Transverse colon (tissue), 4 donors: ENCODE data around the gene QPCT. TPM values are rescaled to one million over a fixed set of nuclear protein-coding genes. Genes with fewer than 3 reads are reported as not detected.

Experiments used
- DNase-seq: peaks from one replicate; pipeline ENCODE4 v3.0.0-alpha.2; 2019
- H3K27ac ChIP-seq, 4 donors: fragments of 200-600 bp; sonication (generic); 2 replicates each; pipeline ENCODE4 v1.5.1; 2016 to 2018; ENCODE audit warnings: inconsistent platforms in 4 of 4
- H3K27me3 ChIP-seq: fragments of 200-600 bp; sonication (generic); 2 replicates; pipeline ENCODE4 v1.5.1; 2017; ENCODE audit warnings: inconsistent platforms
- H3K36me3 ChIP-seq, 4 donors: fragments of 200-600 bp; sonication (generic); 2 replicates each; pipeline ENCODE4 v1.5.1; 2017 to 2019; ENCODE audit warnings: inconsistent platforms in 4 of 4
- H3K4me1 ChIP-seq, 4 donors: fragments of 200-600 bp; sonication (generic); 2 replicates each; pipeline ENCODE4 v1.5.1; 2017 to 2020; ENCODE audit warnings: inconsistent platforms in 4 of 4
- H3K4me3 ChIP-seq, 4 donors: fragments of 200-600 bp; sonication (generic); 1 replicate in 1 of 4; 2 replicates in 3 of 4; pipeline versions ENCODE4 v1.5.1 to v1.6.1; 2017 to 2019; ENCODE audit warnings: inconsistent platforms in 4 of 4
- H3K9me3 ChIP-seq, 2 donors: fragments of 200-600 bp; sonication (generic); 2 replicates each; pipeline ENCODE4 v1.5.1; 2017 to 2019; ENCODE audit warnings: inconsistent platforms in 2 of 2
- EP300 ChIP-seq: sonication (generic); formaldehyde crosslinking; IDR thresholded peaks from one replicate; pipeline ENCODE4 v1.6.1; 2017; ENCODE audit warnings: antibody characterized with exemption, low read depth
- POLR2A ChIP-seq: fragments of 450-650 bp; IDR thresholded peaks from one replicate; pipeline ENCODE4 v1.6.1; 2016; ENCODE audit warnings: antibody characterized with exemption, mild to moderate bottlenecking, moderate library complexity
- POLR2AphosphoS5 ChIP-seq, 3 donors: sonication (generic); formaldehyde crosslinking; IDR thresholded peaks; one replicate each; pipeline ENCODE4 v1.6.1; 2016; ENCODE audit warnings: antibody characterized with exemption in 3 of 3
- WGBS, 2 donors: methylation state at CpG; one replicate each; pipeline ENCODE4 v1.1.5; 2018; ENCODE audit warnings: low coverage in 1 of 2; 5-methylcytosine and 5-hydroxymethylcytosine counted together
- in situ Hi-C, 4 donors: fragments of 200-750 bp; cut with MboI; loops; one replicate each; pipeline versions ENCODE4 v1.15.0 to v1.15.1; 2017; ENCODE audit warnings: low sequenced_read_pairs in 3 of 4, low pct_ligation_motif_present in 1 of 4, low pct_unique_long_range_greater_than_20kb in 1 of 4
- intact Hi-C: fragments of 100-400 bp; cut with DNase I; formaldehyde crosslinking; loops from one replicate; pipeline ENCODE4 v1.15.1; 2023; ENCODE audit warnings: low total_unique reads
- total RNA-seq, 4 donors: library from RNA; depleted of rRNA; stranded (reverse); fragments of >200 nt; gene quantifications; one replicate each; pipeline ENCODE4 v1.1.0, GENCODE V29; 2016
- TF ChIP-seq, protein P1 (sequence below), 5 experiments: fragments of 200-600 bp in 3 of 5; fragments of 450-650 bp in 2 of 5; sonication (generic) in 3 of 5; IDR thresholded peaks; 1 replicate in 2 of 5; 2 replicates in 3 of 5; pipeline ENCODE4 v1.5.1; 2016 to 2017; ENCODE audit warnings: antibody characterized with exemption in 5 of 5, inconsistent platforms in 3 of 5, mild to moderate bottlenecking in 2 of 5, moderate library complexity in 1 of 5

QPCT gene
- total RNA-seq, 4 donors from 2014 or later, result 1.6 to 34.4 (median 14.3) TPM

DNA sequence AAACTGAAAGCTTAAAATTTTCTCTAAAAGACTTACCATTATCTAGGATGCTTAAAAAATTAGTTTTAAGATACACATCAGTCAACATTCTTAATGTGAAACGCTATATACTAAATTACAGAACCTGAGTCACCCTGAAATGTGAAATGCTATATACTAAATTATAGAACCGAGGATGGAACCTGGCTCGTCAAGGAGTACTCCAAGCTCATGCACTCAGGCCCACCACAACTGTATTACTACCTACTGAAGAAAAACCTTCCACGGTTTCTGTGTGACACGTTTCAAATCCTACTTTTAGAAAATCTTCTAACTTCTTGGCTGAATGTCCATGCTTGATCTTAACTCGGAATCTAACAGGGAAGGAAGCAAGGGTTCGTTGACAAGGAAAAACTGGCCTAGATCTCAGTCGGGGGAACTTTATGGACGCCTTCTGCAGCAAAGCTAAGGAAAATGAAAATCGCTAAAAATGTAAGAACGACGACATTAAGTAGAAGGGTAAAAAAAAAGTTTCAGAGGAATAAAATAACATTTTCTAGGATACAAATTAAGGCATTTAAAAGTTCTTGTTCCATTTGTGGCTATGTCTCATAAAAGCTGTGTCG lies 21.2 kb upstream of the QPCT start:
- 9 to 33% methylated on average over 13 of the region's 13 CpGs for WGBS, 2 donors
- DNase-seq, result no peak
- no peaks in the 10 kb centered on the region for H3K9me3 ChIP-seq
- no peaks in the 10 kb centered on the region for H3K36me3 ChIP-seq
- peaks cover 0 to 62% (median 16%) of the 10 kb centered on the region in 4 donors for H3K4me1 ChIP-seq
- intact Hi-C loops, result no loop called here
- no peak for TF ChIP-seq POLR2AphosphoS5 (IDR thresholded peaks at IDR 0.05)
- TF ChIP-seq POLR2A, result no peak
- TF ChIP-seq EP300, result no peak
- TF ChIP-seq, protein P1, sequence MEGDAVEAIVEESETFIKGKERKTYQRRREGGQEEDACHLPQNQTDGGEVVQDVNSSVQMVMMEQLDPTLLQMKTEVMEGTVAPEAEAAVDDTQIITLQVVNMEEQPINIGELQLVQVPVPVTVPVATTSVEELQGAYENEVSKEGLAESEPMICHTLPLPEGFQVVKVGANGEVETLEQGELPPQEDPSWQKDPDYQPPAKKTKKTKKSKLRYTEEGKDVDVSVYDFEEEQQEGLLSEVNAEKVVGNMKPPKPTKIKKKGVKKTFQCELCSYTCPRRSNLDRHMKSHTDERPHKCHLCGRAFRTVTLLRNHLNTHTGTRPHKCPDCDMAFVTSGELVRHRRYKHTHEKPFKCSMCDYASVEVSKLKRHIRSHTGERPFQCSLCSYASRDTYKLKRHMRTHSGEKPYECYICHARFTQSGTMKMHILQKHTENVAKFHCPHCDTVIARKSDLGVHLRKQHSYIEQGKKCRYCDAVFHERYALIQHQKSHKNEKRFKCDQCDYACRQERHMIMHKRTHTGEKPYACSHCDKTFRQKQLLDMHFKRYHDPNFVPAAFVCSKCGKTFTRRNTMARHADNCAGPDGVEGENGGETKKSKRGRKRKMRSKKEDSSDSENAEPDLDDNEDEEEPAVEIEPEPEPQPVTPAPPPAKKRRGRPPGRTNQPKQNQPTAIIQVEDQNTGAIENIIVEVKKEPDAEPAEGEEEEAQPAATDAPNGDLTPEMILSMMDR (IDR thresholded peaks at IDR 0.05), result no peak
- in situ Hi-C loops, result no loop called here
- no peaks in the 10 kb centered on the region for H3K27me3 ChIP-seq
- H3K27ac ChIP-seq, result peak overlapping the region; percentile 93 to 96 (median 94)
- H3K4me3 ChIP-seq, result peak overlapping the region; percentile 82 to 97 (median 95)

DNA sequence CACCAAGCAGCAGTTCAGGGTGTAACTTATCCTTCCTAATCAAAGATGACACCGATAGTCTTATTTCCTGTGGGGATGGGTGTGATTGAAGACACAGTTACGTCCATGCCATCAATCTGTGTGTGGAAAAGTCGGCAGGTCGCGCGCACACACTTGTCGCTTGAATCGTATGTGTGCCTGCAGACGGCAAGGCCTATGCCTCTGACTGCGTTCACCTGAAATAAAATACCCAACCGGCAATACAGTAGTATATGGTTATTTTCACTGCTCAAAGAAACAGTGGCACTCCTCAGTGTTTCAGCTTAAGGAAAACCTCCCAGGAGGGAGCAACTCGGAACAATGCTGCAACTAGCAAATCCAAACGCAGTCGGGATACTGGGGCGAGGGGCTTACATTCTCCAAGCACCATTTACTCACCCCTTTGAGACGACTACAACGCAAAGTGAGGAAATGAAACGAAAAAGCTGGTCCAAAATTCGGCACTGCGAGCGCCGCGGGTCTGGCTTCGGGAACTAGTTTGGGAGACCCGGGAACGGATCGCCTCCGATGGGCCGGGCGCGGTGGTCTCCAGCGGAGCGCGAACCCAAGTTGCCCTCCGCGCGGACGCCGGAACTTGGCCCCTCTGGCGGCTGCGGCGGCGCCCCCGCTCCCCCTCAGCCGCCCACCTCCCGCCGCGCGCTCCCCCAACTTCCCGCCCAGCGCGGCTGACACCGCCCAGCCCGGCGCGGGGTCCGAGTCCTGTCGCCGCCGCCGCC lies 20.5 kb upstream of the QPCT start:
- Histone ChIP-seq H3K27ac (peak overlapping the region; percentile 93 to 96 (median 94)), H3K4me3 (peak overlapping the region; percentile 82 to 97 (median 95)), H3K27me3 (no peaks in the 10 kb centered on the region), H3K4me1 (peaks cover 0 to 56% (median 16%) of the 10 kb centered on the region in 4 donors), H3K36me3 (no peaks in the 10 kb centered on the region), H3K9me3 (no peaks in the 10 kb centered on the region)
- TF ChIP-seq POLR2AphosphoS5 (IDR thresholded peaks at IDR 0.05), result peak in 1 of 3 donors; percentile 27
- TF ChIP-seq EP300, result no peak
- in situ Hi-C loops (no loop called here), intact Hi-C loops (no loop called here)
- 0 to 2% methylated on average over 15 to 37 of the region's 61 CpGs for WGBS, 2 donors
- peak; percentile 47 for DNase-seq

DNA sequence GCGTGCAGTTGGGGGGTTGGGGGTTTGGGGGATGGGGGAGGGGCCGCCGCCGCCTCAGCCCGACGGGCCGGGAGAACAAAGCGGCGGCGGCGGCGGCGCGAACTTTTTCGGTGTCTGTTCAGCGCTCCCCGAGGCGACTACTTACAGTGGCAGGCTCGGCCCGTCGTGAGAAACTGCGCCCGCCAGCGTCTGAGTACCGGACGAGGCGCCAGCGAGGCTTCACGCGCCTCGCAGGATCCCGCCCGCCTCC lies 20.0 kb upstream of the QPCT start:
- in situ Hi-C loops, result no loop called here
- TF ChIP-seq, protein P1 (IDR thresholded peaks at IDR 0.05), result no peak
- peak; percentile 54 for TF ChIP-seq POLR2A
- no peak for TF ChIP-seq EP300
- peak; percentile 67 to 84 (median 83) for TF ChIP-seq POLR2AphosphoS5 (IDR thresholded peaks at IDR 0.05)

DNA sequence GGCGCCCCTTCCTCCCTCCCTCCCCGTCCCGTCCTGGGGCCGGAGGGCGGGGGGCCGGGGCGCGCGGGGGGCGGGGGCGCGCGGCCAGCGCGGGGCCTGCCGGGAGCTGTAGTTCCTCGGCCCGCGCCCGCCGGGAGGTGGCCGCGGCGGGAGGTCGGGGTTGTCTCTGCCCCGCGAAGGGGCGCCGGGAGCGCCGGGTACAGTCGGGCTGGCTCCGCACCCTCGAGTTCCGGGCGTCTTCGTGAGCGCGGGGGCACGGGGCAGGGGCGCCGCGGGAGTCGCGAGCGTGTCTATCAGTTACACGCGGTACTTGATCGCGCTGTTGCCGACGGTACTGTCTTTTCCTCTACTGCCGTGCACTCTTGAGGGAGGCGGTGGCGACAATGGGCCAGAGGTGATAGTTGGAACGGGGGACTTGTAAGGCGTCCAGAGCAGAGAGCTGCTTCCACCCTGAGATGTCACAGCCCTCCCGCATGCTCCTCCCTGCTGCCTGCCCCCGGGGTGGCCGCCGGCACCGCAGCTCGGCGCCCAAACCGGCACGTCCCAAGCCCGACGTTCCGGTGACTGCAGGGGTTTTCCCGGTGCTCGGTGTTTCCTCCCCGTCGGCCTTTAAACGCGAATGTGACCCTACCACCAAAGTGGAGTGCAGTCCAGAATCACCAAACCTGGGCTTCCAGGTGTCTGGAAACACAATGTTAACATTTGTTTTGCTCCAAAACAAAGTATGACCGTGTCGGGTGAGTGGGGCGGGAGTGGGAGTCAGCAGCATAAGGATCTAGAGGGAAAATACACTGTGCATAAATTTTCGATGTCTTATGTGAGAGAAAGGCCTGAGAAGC lies 19.4 kb upstream of the QPCT start, which contains the start of gene PRKD3:
PRKD3 (minus strand) TSS at position 48 of the 839 bp plus-strand sequence. CDS start 8,309 bp downstream, outside the sequence.
- peak; percentile 54 for TF ChIP-seq POLR2A
- TF ChIP-seq, protein P1 (IDR thresholded peaks at IDR 0.05), result peak in 1 of 5 experiments; percentile 10
- TF ChIP-seq POLR2AphosphoS5 (IDR thresholded peaks at IDR 0.05), result peak in 1 of 3 donors; percentile 72
- no peak for TF ChIP-seq EP300
- intact Hi-C loops, result no loop called here
- H3K9me3 ChIP-seq, result no peaks in the 10 kb centered on the region
- peaks cover 0 to 46% (median 16%) of the 10 kb centered on the region in 4 donors for H3K4me1 ChIP-seq
- peak within 1 kb of the TSS; percentile 82 to 97 (median 95) for H3K4me3 ChIP-seq
- H3K36me3 ChIP-seq, result no peaks in the 10 kb centered on the region
- peak; percentile 55 for DNase-seq
- 1 to 29% methylated on average over 4 to 44 of the region's 79 CpGs for WGBS, 2 donors
- H3K27me3 ChIP-seq, result no peaks in the 10 kb centered on the region
- peak within 1 kb of the TSS; percentile 93 to 96 (median 94) for H3K27ac ChIP-seq
- in situ Hi-C loops, result no loop called here

More for the DNA sequence above, 20.0 kb upstream of the QPCT start:
- Histone ChIP-seq H3K4me1 (peaks cover 0 to 51% (median 16%) of the 10 kb centered on the region in 4 donors), H3K27ac (peak overlapping the region; percentile 93 to 96 (median 94)), H3K36me3 (no peaks in the 10 kb centered on the region), H3K27me3 (no peaks in the 10 kb centered on the region), H3K4me3 (peak overlapping the region; percentile 82 to 97 (median 95)), H3K9me3 (no peaks in the 10 kb centered on the region)
- DNase-seq, result peak; percentile 86
- intact Hi-C loops, result no loop called here
- WGBS, 2 donors, result no CpG with 5 or more reads among the region's 33 CpGs
